SK-N-SH (cell line): ENCODE results near the gene NKX3-2.

Source experiments
- CHD2 ChIP-seq: fragments of 150-350 bp; IDR thresholded peaks from 2 replicates; pipeline ENCODE4 v1.6.1; 2018; ENCODE audit warnings: low read length; ENCODE audit not compliant: partially characterized antibody
- CTCF ChIP-seq: fragments of 200-600 bp; sonication (generic); IDR thresholded peaks from 2 replicates; pipeline ENCODE4 v1.6.1; 2017; ENCODE audit warnings: antibody characterized with exemption, mild to moderate bottlenecking, moderate library complexity
- MXI1 ChIP-seq: IDR thresholded peaks from 2 replicates; pipeline ENCODE4 v1.6.1; 2012; ENCODE audit warnings: mild to moderate bottlenecking, low read depth, low read length, improper control_type of control experiment
- RCOR1 ChIP-seq: fragments of 150-350 bp; IDR thresholded peaks from 2 replicates; pipeline ENCODE4 v1.6.1; 2017; ENCODE audit warnings: antibody characterized with exemption, low read length
- RFX5 ChIP-seq: IDR thresholded peaks from 2 replicates; pipeline ENCODE4 v1.6.1; 2012; ENCODE audit warnings: mild to moderate bottlenecking, improper control_type of control experiment, low read length

- TF ChIP-seq RCOR1 (no peak), CTCF (no peak), CHD2 (no peak), MXI1 (no peak), RFX5 (no peak)
Observed at GRCh38 chr4:13533670-13534343, 10.5 kb downstream of the NKX3-2 start.
